Uterus (tissue), 2 donors: ENCODE measurements around the gene AP3B1.

Source experiments
- POLR2A ChIP-seq, 2 donors: fragments of 450-650 bp; IDR thresholded peaks; one replicate each; pipeline ENCODE4 v1.6.1; 2016; ENCODE audit warnings: antibody characterized with exemption in 2 of 2, mild to moderate bottlenecking in 1 of 2, moderate library complexity in 1 of 2
- TF ChIP-seq, protein P1 (sequence below), 4 experiments: fragments of 200-600 bp in 2 of 4; fragments of 450-650 bp in 2 of 4; sonication (generic) in 2 of 4; IDR thresholded peaks; one replicate each; pipeline ENCODE4 v1.5.1; 2016 to 2019; ENCODE audit warnings: antibody characterized with exemption in 4 of 4, mild to moderate bottlenecking in 2 of 4, moderate library complexity in 1 of 4

DNA sequence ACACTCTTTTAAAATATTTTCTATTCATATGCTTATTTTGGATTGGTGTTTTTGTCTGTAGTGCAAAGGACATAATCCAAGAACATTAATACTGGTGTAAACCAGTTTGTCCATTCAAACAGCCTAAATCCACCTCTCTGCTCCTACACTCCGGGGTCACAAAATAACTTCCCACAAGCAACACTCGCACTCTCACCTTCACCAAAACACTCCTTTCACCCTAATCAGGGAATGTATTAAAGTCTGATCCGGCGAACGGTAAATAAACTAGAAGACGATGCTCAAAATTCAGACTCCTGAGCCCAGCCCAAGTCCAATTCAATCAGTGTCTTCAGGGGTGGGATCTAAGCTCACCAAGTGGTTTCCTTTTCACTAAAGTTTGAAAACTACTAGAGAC is 649 bp downstream of the AP3B1 start:
- TF ChIP-seq, protein P1, sequence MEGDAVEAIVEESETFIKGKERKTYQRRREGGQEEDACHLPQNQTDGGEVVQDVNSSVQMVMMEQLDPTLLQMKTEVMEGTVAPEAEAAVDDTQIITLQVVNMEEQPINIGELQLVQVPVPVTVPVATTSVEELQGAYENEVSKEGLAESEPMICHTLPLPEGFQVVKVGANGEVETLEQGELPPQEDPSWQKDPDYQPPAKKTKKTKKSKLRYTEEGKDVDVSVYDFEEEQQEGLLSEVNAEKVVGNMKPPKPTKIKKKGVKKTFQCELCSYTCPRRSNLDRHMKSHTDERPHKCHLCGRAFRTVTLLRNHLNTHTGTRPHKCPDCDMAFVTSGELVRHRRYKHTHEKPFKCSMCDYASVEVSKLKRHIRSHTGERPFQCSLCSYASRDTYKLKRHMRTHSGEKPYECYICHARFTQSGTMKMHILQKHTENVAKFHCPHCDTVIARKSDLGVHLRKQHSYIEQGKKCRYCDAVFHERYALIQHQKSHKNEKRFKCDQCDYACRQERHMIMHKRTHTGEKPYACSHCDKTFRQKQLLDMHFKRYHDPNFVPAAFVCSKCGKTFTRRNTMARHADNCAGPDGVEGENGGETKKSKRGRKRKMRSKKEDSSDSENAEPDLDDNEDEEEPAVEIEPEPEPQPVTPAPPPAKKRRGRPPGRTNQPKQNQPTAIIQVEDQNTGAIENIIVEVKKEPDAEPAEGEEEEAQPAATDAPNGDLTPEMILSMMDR (IDR thresholded peaks at IDR 0.05) = no peak
- TF ChIP-seq POLR2A (IDR thresholded peaks at IDR 0.05) = no peak
